Endodermal cell (in vitro differentiated cells): ENCODE data around the gene BRF1. TPM values are rescaled to one million over a fixed set of nuclear protein-coding genes. Genes with fewer than 3 reads are reported as not detected.

ENCODE experiments used
- DNase-seq: peaks from one replicate; pipeline ENCODE4 v3.0.0-alpha.2; 2017
- H3K27ac ChIP-seq: 2 replicates; pipeline ENCODE4 v1.5.1; 2013; ENCODE audit warnings: mild to moderate bottlenecking, low read depth, low read length, moderate library complexity
- H3K27me3 ChIP-seq: 2 replicates; pipeline ENCODE4 v1.6.1; 2013; ENCODE audit warnings: mild to moderate bottlenecking, low read length, moderate library complexity; ENCODE audit not compliant: insufficient read depth, control insufficient read depth, poor library complexity, severe bottlenecking
- H3K36me3 ChIP-seq: 2 replicates; pipeline ENCODE4 v1.7.0; 2013; ENCODE audit warnings: mild to moderate bottlenecking, low read length, moderate library complexity; ENCODE audit not compliant: control insufficient read depth, insufficient read depth
- H3K4me1 ChIP-seq: one replicate; pipeline ENCODE4 v1.7.0; 2013; ENCODE audit warnings: low read length; ENCODE audit not compliant: control insufficient read depth, insufficient read depth
- H3K4me3 ChIP-seq: 2 replicates; pipeline ENCODE4 v1.5.1; 2013; ENCODE audit warnings: mild to moderate bottlenecking, low read length, moderate library complexity
- H3K9ac ChIP-seq: 2 replicates; pipeline ENCODE4 v1.6.1; 2013; ENCODE audit warnings: mild to moderate bottlenecking, low read length, moderate library complexity; ENCODE audit not compliant: poor library complexity, severe bottlenecking; ENCODE audit errors: extremely low read depth
- H3K9me3 ChIP-seq: 2 replicates; pipeline ENCODE4 v1.6.1; 2013; ENCODE audit warnings: mild to moderate bottlenecking, low read length, moderate library complexity; ENCODE audit not compliant: control insufficient read depth
- H3K27ac Mint-ChIP-seq: 2 replicates; pipeline ENCODE4 v1.8.0; 2020; ENCODE audit warnings: mixed read lengths
- H3K27me3 Mint-ChIP-seq: 2 replicates; pipeline ENCODE4 v1.8.0; 2021; ENCODE audit warnings: mild to moderate bottlenecking, mixed read lengths; ENCODE audit not compliant: insufficient read depth
- H3K36me3 Mint-ChIP-seq: 2 replicates; pipeline ENCODE4 v1.8.0; 2020; ENCODE audit warnings: low read depth, mixed read lengths
- H3K4me1 Mint-ChIP-seq: 2 replicates; pipeline ENCODE4 v1.8.0; 2020; ENCODE audit warnings: mixed read lengths
- H3K4me3 Mint-ChIP-seq: 2 replicates; pipeline ENCODE4 v1.8.0; 2020; ENCODE audit warnings: mild to moderate bottlenecking, moderate library complexity, mixed read lengths
- H3K9me3 Mint-ChIP-seq: 2 replicates; pipeline ENCODE4 v1.8.0; 2020; ENCODE audit warnings: mild to moderate bottlenecking, mixed read lengths
- WGBS, 2 experiments: methylation state at CpG; one replicate each; pipeline versions ENCODE4 v1.1.5 to v1.1.7; 2013; ENCODE audit warnings: missing lambda C conversion rate in 2 of 2, mixed read lengths in 1 of 2; ENCODE audit not compliant: insufficient coverage in 1 of 2, insufficient read length in 1 of 2; 5-methylcytosine and 5-hydroxymethylcytosine counted together
- total RNA-seq, 2 donors: library from RNA; stranded (reverse); fragmentation: NEBNext Ultra II Directional in 1 of 2; extraction: Animal tissue kit (Norgen Biotek cat#: 25700) in 1 of 2; gene quantifications; 2 replicates in 1 of 2; 3 replicates in 1 of 2; pipeline ENCODE4 v1.2.1, GENCODE V29; 2021
- TF ChIP-seq, protein P1 (sequence below): fragments of 200-600 bp; sonication (generic); conservative IDR thresholded peaks from 2 replicates; pipeline ENCODE4 v1.5.0; 2021; ENCODE audit warnings: antibody characterized with exemption, mild to moderate bottlenecking

Gene BRF1
- total RNA-seq, 2 donors from 2014 or later: 37.0 to 44.5 TPM

DNA sequence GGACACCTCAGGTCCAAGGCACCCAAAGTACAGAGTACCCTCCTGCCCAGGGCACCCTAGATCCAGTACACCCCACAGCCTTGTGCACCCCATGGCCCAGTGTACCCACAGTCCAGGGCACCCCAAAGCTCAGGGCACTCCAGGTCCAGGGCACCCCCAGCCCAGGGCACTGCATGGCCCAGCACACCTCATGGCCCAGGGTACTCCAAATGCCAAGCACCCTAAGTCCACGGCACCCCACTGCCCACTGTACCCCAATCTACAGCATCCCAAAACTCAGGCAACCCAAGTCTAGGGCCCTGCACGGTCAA is 138.2 kb downstream of the BRF1 start:
- peaks cover 8% of the 10 kb centered on the region for H3K27me3 ChIP-seq
- 83 to 97% methylated on average over 1 to 2 of the region's 2 CpGs for WGBS, 2 experiments
- H3K9ac ChIP-seq: no peak overlapping the region
- Mint-ChIP-seq H3K4me3 (no peak overlapping the region), H3K4me1 (no peaks in the 10 kb centered on the region), H3K27me3 (peaks cover 11% of the 10 kb centered on the region), H3K27ac (no peak overlapping the region), H3K9me3 (no peaks in the 10 kb centered on the region), H3K36me3 (no peaks in the 10 kb centered on the region)
- no peak overlapping the region for H3K27ac ChIP-seq
- no peaks in the 10 kb centered on the region for H3K9me3 ChIP-seq
- H3K36me3 ChIP-seq: no peaks in the 10 kb centered on the region
- no peak for DNase-seq
- no peaks in the 10 kb centered on the region for H3K4me1 ChIP-seq
- TF ChIP-seq, protein P1, sequence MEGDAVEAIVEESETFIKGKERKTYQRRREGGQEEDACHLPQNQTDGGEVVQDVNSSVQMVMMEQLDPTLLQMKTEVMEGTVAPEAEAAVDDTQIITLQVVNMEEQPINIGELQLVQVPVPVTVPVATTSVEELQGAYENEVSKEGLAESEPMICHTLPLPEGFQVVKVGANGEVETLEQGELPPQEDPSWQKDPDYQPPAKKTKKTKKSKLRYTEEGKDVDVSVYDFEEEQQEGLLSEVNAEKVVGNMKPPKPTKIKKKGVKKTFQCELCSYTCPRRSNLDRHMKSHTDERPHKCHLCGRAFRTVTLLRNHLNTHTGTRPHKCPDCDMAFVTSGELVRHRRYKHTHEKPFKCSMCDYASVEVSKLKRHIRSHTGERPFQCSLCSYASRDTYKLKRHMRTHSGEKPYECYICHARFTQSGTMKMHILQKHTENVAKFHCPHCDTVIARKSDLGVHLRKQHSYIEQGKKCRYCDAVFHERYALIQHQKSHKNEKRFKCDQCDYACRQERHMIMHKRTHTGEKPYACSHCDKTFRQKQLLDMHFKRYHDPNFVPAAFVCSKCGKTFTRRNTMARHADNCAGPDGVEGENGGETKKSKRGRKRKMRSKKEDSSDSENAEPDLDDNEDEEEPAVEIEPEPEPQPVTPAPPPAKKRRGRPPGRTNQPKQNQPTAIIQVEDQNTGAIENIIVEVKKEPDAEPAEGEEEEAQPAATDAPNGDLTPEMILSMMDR: no peak
- H3K4me3 ChIP-seq: no peak overlapping the region

DNA sequence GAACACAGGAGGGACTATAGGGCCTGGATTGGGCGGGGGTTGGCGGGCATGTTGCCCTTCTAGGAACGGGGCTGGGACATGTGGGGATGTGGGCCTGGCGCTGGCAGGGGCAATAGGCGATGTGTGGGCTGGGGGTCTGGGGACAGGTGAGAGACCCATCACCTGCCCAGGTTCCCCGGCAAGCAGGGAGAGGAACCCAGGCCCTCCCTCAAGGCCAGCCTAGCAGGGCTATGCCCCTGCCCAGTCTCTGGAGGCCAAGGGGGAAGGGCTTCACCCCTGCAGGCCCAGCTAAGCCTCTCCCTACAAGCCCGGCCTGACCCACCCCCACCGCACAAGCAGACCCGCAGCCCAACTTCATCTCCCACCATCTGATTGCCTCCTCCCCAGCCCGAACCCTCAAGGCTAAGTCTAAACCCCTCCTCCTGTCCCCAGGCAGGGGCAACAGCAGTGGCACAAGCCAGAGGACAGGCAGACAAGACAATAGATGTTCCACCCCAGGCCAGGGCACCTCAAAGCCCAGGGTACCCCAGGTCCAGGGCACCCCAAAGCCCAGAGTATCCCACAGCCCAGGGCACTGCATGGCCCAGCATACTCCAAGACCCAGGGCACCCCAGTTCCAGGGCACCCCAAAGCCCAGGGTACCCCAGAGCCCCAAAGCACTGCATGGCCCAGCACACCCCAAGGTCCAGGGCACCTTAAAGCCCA is 138.7 kb downstream of the BRF1 start:
- Mint-ChIP-seq H3K9me3 (no peaks in the 10 kb centered on the region), H3K4me1 (no peaks in the 10 kb centered on the region), H3K36me3 (no peaks in the 10 kb centered on the region), H3K27me3 (peaks cover 11% of the 10 kb centered on the region), H3K4me3 (no peak overlapping the region), H3K27ac (no peak overlapping the region)
- Histone ChIP-seq H3K9me3 (no peaks in the 10 kb centered on the region), H3K27me3 (peaks cover 7% of the 10 kb centered on the region), H3K27ac (no peak overlapping the region), H3K4me3 (no peak overlapping the region), H3K9ac (no peak overlapping the region), H3K36me3 (no peaks in the 10 kb centered on the region), H3K4me1 (no peaks in the 10 kb centered on the region)
- DNase-seq: no peak
- TF ChIP-seq, protein P1: no peak
- WGBS, 2 experiments: 88 to 98% methylated on average over 7 to 10 of the region's 10 CpGs

DNA sequence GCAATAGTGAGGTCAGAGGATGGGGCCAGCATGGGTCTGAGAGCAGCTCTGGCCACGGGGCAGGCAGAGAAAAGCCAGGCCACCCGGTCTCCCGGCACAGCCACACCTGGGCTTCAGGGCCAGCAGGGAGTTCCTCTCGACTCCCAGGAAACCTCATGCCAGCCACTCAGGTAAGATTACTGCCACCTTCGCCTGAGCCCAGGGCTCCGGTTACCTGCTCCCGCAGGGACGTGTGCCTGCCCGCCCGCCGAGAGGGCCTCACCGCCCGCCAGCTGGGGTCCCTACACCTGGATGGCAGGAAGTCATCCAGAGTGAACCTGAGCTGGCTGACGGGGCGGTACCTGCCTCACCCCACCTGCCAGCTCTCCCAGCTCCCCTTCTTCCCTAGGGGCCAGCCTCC is 139.5 kb downstream of the BRF1 start:
- Mint-ChIP-seq H3K9me3 (no peaks in the 10 kb centered on the region), H3K27me3 (peaks cover 4% of the 10 kb centered on the region), H3K4me1 (no peaks in the 10 kb centered on the region), H3K27ac (no peak overlapping the region), H3K4me3 (no peak overlapping the region), H3K36me3 (no peaks in the 10 kb centered on the region)
- Histone ChIP-seq H3K9me3 (no peaks in the 10 kb centered on the region), H3K27me3 (no peaks in the 10 kb centered on the region), H3K4me3 (no peak overlapping the region), H3K9ac (no peak overlapping the region), H3K36me3 (no peaks in the 10 kb centered on the region), H3K4me1 (no peaks in the 10 kb centered on the region), H3K27ac (no peak overlapping the region)
- TF ChIP-seq, protein P1: no peak
- DNase-seq: no peak
- WGBS, 2 experiments: 93 to 96% methylated on average over 11 to 15 of the region's 15 CpGs
